Endothelial cell of umbilical vein (primary cell): Measurements from ENCODE around the gene ARPC2.

Experiments used
- EZH2 ChIP-seq: IDR thresholded peaks from 2 replicates; pipeline ENCODE4 v1.6.1; 2012; ENCODE audit warnings: borderline replicate concordance, low read depth, mild to moderate bottlenecking, moderate library complexity, low read length, inconsistent platforms; ENCODE audit not compliant: severe bottlenecking
- POLR2A ChIP-seq: IDR thresholded peaks from 2 replicates; pipeline ENCODE4 v1.6.1; 2012; ENCODE audit warnings: low read depth, mild to moderate bottlenecking, control low read depth, low read length
- POLR2AphosphoS5 ChIP-seq: IDR thresholded peaks from 2 replicates; pipeline ENCODE4 v1.6.1; 2012; ENCODE audit warnings: low read depth, mild to moderate bottlenecking, control low read depth, low read length, moderate library complexity; ENCODE audit not compliant: insufficient read depth

DNA sequence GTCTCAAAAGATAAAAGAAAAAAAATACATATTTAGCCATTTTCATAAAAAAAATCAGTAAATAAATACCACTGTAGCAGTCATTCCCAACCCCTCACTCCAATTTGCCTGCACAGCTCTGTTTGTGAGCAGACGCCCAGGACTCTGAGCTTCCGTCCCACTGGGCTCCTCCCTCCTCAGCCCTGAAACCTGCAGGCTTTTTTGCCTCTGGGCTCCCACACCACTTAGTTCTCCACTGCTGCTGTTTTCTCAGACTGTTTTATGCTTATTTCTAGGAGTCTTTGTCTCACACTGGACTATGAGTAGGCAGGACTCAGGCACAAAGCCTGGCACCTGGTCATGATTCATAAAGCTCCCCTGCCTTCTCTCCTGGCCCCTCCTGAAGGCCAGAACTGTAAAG lies 44.1 kb upstream of the ARPC2 start:
- TF ChIP-seq POLR2AphosphoS5 (no peak), EZH2 (no peak), POLR2A (no peak)
